ENCODE data around the gene HTT.

The HTT gene

DNA sequence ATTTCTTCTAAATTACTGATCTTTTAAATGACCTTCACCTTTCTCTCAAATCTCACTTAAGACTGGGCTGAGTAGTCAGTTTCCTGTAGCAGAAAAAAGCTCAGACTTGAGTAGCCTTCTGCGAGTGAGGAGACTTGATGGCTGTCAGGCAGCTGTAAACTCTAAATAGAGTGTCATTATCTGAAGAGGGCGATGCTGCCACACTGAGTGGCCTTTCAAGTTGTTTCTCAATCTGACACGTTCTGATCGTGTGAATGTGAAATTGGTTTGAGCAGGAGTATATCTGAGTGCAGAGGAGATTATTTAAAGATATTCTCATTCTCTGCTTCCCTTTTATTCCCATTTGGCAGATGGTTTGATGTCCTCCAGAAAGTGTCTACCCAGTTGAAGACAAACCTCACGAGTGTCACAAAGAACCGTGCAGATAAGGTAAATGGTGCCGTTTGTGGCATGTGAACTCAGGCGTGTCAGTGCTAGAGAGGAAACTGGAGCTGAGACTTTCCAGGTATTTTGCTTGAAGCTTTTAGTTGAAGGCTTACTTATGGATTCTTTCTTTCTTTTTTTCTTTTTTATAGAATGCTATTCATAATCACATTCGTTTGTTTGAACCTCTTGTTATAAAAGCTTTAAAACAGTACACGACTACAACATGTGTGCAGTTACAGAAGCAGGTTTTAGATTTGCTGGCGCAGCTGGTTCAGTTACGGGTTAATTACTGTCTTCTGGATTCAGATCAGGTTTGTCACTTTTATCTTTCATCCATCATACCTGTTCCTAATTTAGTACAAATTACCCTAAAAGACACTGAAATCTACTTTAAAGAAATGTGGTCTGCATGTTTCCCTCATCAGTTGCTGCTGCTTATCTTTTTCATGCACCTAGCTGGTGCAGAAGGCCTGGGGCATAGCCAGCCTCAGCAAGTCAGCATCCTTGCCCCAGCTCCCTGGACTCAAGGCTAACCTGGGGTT lies 100.2 kb downstream of the HTT start:
- no peak for DNase-seq (ENCODE audit: low spot score)

DNA sequence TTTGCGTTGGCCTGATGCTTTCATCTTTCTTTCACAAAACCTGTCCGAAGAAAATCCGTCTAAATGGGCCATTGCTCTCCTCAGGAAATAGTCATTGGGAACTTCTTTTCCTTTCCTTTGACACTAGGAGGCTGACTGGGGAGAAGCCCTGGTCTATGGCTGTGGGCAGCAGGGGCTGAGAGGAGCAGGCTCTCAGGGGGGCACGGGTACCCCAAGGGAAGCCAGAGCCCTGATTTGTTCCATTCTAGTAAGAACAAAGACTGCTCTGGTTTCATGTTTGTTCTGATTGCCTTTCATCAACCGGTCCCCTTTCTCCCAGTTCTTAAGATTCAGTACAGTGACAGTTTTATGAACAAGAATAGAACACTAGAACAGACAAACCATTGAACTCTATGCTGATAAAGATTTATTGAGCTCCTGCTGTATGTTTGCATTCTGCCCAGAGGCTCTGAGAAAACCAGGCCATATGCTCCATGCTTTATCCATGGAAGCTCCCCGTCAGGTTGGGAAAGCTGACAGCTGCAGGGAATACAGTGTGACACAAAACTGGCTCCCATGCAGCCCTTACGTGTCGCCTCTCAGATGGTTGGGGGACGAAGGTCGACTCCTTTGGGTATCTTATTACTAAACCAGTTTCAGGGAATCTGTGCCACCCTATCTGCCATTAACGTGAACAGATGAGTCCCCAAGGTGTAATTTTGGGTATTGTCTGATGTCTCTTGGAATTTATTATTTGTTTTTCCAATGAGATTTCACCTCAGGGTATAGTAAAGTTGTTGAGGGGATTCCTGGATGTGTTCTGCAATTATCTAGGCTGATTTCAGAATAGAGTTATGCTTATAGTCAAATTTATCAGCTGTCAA lies 102.1 kb downstream of the HTT start:
- peak; percentile 31 for DNase-seq (ENCODE audit: low spot score)

DNA sequence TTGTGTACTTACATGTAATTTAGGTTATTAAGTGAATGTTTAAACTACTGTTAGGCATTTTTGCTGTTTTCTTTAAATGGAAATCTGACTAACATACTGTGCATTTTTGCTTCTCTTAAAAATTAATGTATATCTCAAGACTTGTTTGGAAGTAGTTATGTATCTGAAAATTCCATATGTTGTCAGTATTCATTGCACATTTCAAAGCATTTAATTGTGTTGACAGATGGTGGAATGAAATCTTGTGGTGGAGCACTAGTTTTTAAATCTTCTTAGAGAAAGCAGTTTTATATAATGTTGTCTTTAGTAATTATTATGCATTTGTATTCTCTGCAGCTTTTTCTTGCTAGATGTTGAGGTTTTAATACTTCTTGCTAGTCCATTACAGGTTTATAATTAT lies 102.9 kb downstream of the HTT start:
- no peak for DNase-seq (ENCODE audit: low spot score)

DNA sequence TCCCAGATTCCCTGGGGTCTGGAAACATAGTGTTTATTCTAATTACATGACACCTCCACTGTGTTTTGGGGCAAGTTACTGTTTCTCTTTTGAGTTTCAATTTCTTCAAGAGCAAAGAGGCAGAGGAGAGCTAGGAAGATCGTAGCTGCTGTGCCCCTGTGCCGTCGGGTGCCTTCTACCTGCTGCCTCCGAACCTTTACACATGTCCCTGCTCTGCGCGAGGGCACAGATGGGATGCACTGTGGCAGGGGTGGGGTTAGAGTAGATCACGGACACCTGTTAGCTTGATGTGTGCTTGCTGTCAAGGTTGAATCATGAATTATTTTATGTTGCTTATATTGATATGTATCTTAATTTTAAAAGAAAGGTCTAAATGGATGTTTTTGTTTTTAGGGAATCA lies 103.4 kb downstream of the HTT start:
- no peak for DNase-seq (ENCODE audit: low spot score)

DNA sequence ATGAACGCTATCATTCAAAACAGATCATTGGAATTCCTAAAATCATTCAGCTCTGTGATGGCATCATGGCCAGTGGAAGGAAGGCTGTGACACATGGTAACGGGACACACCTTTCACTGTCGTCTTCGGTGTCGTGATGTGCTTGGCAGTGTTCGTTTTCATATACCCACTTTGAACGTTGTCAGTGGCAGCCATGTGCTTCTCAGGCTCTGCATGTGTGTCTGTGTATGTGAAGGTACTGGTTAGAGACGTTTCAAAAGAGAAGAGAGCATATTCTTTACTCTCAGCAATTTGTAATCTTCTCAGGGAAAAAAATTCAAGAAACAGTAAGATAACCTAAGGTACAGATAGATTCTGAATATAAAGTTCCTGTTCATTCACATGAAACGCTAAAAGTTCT lies 103.9 kb downstream of the HTT start:
- DNase-seq (ENCODE audit: low spot score), result no peak

DNA sequence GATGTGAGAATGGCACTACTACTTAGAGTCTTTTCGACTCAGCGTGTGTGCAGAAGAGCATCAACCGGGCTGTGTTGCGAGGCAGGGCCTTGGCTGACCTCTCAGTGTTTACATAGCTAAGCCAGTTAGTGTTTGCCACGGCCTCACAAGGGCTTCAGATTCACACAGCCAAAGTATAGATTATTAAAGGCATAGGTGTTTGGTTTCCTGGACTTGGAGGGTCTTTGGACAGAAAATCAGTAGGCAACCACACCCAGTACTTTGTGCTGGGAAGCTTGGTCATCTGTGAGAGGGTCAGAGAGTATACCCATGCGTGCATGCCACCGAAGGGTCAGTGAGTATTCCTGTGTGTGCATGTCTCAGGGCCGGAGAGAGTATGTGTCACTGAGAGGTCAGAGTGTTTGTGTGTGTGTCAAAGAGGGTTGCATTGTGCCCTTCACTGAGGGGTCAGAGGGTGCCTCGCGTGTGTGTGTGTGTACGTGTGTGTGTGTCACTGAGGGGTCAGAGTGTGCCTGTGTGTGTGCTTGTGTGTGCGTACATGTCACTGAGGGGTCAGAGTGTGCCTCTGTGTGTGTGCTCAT lies 104.7 kb downstream of the HTT start:
- peak; percentile 50 for DNase-seq (ENCODE audit: low spot score)

DNA sequence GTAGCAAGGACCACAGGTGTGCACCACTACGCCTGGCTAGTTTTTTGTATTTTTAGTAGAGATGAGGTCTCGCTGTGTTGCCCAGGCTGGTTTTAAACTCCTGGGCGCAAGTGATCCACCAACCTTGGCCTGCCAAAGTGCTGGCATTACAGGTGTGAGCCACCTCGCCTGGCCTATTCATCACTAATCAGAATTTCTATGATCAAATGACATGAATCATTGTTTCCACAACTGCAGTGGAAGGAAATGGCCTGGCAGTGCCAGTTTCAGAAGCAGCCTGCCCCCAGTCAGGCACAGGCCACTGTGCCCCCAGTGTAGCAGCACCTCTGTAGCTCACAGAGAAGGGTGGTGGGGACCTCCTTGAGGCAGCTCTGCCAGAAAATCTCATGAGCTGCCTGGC lies 108.5 kb downstream of the HTT start:
- no peak for DNase-seq (ENCODE audit: low spot score)

DNA sequence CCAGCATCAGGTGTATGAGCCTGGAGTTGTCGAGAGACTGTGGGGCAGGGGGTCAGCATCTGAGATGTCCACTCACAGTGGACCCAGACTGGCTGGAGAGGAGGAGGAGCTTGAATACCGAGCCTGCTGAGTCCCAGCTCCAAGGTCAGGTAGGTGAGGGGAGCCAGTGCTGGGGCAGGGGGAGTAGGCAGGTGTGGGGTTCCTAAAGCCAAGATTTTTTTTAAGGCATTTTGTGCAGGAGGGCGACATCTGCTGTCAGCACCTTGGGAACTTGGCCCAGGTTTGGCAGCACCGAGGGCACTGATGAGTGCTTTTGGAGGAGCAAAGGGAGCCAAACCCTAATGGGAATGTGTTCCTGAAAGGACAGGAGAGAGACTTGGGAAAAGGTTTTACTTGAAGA lies 110.2 kb downstream of the HTT start:
- no peak for DNase-seq (ENCODE audit: low spot score)

DNA sequence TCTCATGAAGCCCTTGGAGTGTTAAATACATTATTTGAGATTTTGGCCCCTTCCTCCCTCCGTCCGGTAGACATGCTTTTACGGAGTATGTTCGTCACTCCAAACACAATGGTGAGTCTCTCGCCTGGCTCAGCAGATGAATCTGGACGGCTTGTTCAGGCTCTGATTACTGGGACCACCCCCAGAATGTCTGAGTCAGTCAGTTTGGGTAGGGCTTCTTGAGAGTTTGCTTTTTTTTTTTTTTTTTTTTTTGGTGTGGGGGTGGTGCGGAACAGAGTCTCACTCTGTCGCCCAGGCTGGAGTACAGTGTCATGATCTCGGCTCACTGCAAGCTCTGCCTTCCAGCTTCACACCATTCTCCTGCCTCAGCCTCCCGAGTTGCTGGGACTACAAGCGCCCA lies 112.1 kb downstream of the HTT start:
- no peak for DNase-seq (ENCODE audit: low spot score)

DNA sequence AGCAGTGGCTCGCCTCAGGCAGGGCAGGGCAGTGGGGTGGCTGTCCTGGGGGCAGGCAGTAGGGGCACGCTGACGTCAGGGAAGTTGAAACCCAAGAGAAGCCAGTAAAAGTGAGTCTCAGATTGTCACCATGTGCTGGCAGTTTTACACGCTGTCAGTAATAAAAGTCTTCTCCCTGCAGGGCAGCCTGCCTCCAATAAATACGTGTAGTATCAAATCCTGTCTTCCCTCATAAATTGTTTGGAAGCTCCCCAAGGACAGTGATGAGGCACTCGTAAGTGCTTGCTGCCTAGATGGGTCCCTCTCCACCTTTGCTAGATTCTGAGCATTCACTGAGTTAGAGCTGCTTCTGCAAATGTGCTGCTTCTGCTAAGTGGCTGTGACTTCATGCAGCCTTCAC lies 113.6 kb downstream of the HTT start:
- no peak for DNase-seq (ENCODE audit: low spot score)

DNA sequence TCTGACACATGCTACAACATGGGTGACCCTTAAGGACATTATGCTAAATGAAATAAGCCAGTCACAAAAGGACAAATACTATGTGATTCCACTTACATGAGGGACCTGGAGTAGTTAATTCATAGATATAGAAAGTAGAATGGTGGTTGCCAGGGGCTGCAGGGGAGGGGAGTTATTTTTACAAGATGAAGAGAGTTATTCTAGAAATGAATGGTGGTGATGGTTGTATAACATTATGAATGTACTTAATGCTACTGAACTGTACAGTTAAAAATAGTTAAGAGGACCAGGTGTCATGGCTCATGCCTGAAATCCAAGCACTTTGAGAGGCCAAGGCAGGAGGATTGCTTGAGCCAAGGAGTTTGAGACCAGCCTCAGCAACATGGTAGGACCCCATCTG lies 115.0 kb downstream of the HTT start:
- DNase-seq (ENCODE audit: low spot score), result no peak

DNA sequence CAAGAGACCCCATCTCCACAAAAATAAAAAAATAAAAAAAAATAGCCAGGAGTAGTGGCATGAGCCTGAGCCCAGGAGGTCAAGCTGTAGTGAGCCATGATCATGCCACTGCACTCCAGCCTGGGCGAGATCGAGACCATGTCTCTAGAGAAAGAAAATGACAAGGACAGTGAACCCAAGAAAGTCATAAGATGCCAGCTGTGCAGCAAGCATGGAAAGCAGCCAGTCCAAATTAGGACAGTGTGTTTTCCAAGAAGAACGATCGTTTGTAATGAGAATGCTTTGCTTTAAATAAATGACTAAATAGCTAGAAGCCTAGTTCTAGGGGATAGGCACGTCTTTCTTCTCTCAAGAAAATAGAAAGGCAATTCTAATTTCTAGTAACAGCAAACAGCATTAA lies 116.1 kb downstream of the HTT start:
- no peak for DNase-seq (ENCODE audit: low spot score)

DNA sequence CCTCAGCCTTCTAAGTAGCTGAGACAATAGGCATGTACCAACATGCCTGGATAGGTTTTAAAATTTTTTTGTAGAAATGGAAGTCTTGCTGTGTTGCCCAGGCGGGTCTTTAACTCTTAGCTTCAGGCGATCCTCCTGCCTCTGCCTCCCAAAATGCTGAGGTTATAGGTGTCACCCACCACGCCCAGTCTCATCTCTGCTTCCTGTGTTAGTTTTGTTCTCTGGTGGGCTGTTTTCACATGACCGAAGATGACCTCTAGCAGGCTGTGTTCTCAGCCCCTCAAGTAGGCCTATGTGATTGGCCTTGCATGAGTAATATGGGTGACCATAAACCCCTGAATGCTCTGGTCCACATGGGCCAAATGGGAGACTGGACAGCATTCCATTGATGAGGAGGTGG lies 117.7 kb downstream of the HTT start:
- no peak for DNase-seq (ENCODE audit: low spot score)

DNA sequence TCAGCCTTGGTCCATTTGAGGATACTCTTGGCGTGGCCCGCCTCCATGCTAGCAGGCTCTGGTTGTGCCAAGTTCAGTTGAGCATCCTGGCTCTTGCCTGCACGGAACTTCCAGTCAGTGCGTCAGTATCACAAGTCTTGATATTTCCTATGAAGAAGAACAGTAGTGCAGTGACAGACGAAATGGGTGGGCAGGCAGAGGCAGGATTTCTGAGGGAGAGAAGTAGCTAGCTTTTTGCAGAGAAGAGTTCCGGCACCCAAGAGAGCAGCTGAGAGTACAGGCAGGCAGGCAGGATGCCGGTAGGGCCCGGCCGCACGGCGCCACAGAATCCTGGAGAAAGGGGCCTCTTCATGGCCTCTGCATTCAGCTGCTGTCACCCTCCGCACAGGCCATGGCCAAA lies 118.3 kb downstream of the HTT start:
- no peak for DNase-seq (ENCODE audit: low spot score)

DNA sequence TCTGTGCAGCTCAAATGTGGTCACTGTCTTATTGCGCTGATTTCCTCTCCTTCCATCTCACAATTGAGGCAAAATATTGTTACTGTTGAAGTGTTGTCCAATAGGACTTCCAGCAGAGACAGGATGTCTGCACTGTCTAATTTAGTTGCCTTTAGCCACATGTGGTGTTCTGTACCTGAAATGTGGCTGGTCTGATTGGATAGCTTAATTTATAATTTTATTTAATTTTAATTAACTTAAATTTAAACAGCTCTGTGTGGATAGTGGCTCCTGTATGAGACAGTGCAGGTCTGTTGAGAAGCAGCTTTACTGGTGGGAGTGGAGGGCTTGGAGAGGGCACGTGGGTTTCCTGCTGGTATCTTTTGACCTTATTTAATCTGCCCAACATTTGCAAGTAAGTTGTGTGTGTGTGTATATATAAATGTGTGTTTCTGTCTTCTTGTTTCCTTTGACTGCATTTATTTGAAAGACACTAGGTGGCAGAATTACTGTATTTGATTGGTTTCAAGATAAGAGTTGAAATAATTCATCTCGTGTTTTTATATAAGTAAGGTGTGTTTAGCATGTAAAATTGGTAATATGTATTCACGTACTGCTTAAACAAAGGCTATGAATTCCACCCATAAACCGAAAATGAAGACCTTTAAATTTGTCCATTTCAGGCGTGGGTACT lies 119.2 kb downstream of the HTT start:
- no peak for DNase-seq (ENCODE audit: low spot score)

DNA sequence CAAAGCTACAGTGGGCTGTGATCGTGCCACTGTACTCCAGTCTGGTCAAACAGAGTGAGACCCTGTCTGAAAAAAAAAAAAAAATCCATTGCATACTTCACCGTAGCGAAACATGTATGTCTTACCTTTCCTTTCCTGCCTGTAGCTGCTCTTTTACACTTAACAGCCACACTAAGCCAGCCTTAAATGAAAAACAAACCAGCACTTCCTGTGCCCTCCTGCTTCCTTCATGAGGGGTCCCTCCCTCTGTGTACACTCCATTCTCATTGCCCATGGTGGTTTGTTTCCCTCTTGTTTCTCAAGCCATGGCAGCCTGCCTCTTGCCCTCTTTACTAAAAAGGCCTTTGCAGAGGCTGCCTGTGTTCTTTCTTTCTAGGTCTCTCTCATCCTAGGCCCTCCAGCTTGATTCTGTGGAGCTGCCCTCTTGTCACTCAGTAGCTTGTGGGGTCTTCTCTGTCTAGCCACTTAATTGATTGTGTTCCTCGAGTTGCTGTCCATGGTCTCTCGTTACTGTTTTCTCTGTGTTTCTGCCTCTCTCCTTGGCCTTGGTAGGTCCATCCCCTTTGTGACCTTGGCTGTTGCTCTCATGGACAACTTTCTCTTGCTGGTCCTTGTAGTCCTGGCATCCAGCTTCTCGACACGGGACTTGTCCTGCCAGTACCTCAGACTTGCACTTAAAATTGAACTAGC lies 122.3 kb downstream of the HTT start:
- no peak for DNase-seq (ENCODE audit: low spot score)

DNA sequence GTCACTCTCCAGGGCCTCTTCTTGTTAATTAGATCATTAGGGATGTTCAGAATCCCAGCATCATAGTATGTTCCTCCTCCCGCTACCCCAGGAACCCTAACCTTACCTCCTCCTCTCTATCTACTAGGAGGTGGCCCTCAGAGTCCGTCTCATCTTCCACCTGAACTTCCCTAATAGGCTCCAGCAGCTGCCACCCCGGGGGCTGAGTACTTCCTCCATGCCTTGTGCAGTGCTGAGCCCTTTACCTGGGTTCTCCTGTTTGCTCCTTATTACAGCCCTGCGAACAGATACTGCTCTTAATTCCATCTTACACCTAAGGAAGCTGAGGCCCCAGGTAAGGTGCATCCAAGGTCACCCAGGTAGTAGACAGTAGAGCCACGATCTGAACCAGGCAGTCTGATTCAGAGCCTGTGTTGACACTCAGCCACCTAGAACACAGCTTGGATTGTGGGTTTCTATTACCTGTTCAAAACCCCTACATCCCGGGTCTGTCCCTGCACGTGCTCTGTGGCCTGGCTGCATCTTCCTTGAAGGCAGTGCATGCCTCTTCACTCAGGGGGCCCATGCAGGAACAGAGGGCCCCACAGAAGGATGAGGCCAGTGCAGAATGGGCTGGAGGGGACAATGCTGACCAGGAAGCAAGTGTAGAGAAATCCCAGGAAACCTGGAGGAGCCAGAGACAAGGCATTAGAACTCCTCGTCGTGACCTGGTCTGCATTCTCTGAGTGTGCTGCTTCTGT lies 123.1 kb downstream of the HTT start:
- no peak for DNase-seq (ENCODE audit: low spot score)

DNA sequence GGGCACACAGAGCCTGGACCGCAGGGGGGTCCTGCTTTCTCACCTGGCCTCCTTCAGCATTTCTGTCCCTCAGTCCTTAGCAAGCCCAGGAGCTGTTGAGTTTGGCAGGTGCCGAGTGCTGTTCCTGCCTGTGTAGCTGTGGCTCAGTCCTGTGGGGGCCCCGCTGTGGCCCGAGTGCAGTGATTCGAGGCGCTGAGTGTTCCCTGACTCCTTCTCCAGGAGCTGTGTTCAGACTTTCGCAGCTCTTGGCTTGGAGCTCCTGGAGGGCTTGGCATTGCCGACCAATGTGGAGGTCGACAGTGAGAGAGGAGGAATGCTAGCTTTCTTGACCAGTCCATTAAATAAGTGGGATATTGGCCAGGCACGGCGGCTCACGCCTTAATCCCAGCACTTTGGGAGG lies 124.4 kb downstream of the HTT start:
- DNase-seq (ENCODE audit: low spot score), result no peak

DNA sequence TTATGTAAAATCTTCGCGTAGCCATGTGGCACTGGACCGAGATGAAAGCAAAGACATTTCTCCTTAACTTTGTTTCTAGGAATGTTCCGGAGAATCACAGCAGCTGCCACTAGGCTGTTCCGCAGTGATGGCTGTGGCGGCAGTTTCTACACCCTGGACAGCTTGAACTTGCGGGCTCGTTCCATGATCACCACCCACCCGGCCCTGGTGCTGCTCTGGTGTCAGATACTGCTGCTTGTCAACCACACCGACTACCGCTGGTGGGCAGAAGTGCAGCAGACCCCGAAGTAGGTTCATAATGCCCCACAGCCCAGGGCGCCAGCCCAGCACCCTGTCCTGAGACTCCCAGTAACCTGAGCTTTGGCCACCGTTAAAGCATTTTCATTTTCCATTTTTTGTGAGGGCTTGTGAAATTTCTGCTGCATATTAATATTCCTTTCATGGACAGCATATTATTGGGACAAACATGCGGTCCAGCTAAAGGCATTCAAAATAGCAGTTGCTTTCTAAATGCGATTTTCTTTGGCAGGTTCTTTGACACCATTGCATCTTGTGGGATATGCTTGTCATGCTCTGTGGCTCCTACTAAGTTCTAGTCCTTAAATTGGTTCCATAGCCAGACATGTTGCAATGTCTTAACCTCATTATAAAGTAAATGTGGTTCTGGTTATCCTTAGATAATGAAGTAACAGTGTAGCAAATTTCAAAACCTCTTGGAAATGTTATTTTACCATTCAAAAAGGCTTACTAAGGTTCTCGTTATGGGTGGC lies 125.4 kb downstream of the HTT start:
- DNase-seq (ENCODE audit: low spot score), result no peak

DNA sequence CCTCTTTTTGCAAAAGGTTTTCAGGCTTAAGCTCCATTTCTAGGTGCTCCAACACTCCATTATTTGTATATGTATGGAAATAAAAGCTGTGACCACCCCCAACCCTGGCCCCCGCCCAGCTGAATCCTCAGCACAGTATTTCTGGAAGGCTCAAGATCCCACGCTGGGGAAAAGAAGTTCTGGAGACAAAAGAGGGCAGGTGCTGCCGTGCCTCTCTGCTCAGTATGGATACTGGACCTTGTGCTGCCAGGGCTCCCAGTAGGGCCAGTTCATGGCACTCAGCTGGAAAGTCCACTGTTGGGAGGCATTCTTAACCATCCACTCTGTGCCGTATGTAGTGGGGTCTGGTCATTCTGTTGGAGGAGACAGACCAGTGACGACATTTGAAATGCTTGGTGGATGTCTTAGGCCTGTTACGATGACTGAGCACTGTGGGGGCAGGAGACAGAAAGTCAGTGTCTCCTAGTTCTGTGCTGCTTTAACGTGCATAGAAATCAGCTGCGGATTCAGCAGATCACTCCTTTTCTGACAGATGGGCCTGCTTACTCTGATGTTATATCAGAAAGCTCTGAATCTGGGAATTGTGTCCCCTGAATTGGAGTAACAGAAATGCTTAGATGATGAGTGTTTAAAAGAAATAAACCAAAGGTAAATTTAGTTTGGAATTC lies 126.1 kb downstream of the HTT start:
- no peak for DNase-seq (ENCODE audit: low spot score)
